T-helper 2 cell (primary cell): ENCODE results near the gene ADARB1.

Source experiments
- DNase-seq, 5 experiments: peaks; one replicate each; pipeline versions ENCODE4 v3.0.0 to v3.0.0-alpha.2; 2012 to 2022

Gene ADARB1

DNA sequence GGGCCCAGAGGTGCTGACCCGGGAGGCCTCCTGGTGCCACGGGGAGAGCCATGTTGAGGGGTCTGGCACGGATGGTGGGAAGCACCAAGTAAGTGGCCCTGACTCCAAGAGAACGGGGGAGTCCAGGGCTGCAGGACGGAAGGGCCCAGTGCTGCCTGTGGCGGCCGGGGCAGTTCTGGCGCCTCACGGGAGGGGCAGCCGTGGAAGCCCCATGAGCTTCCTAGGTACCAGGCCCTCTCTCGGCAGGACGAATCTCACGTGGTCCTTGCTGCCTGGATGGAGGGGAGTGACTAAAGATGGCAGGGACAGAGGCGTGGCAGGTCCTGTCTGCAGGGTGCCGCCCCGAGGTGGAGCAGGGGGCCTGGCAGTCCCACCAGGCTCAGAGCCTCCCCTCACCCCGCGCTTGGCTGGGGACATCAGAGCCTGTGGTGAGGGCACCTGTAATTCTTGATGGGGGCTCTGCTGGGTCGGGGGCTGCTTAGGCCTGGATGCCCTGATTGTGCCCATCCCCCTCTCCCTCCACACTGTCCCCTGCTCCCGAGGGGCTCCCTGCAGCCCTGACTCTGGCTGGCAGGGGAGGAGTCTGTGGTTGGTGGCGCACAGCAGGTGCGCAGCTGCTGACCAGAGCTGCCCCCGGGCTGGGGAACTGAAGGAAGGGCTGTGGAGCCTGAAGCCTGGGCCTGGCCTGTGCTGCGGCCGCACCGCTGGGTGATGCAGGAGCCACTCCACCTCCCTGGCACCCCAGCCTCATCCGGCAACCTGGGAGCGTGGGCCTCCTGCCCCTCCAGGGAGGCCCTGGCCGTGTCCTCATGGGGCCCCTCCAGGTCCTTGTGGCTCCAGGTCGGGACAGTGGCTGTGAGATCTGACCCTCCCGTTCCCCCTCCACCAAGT, 181.9 kb downstream of the ADARB1 start:
- DNase-seq: no peak

DNA sequence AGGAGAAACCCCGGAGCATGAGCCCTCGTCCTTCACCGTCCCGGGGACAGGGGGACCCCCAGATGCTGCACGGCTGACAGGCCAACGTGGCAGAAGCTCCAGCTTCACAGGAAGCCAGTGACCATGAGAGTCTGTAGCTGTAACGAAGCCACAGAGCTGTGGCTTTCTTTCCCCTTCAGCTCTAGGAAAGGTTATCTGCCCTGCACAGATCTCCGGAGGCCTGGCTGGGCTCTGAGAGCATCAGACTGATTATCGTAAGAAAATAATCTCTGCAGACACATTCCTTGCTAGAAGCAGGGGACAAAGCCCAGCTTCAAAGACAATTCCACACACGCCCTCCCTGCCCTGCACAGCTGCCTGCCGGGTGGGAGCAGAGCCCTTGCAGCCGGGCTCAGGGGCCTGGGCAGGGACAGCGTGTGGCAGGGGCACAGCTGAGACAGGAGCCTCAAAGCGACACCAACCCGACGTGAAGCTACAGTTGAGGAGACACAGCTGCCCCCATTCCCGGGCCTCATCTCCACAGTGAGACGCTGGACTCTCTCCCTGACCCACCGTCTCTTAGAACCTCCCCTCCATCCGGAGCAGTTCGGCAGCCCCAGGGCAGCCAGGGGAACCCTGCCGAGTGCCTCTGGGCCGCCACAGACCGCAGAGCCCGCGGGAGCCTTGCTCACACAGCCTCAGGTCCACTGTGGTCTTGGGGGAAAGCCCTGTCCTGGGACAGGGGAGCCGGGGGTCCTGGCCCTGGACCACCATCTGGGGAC, 182.7 kb downstream of the ADARB1 start:
- DNase-seq: peak in 1 of 5 experiments; percentile 47

GRCh38 chr21:45257673-45258341, 183.4 kb downstream of the ADARB1 start:
- no peak for DNase-seq

DNA sequence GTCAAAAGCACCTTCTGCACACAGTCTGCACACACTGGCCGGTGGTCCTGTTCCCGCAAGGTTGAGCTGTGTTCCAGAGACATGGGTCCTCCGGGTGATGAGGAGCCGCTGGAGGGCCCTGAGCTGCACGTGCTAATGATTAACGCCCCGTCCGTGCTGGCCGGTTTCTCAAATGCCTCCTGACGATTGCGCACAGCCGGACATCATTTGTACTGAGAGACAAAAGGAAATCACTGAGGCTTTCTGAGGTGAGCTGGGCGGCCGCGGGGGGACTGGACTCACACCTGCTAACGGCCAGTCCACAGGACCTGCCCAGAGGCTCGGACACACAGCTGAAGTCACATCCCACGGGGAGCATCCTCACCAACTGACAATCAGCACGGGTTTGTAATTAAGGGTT, 184.1 kb downstream of the ADARB1 start:
- no peak for DNase-seq

GRCh38 chr21:45259206-45259840, 184.9 kb downstream of the ADARB1 start:
- no peak for DNase-seq

- no peak for DNase-seq
Measured at GRCh38 chr21:45260191-45260825, 185.9 kb downstream of the ADARB1 start.

DNA sequence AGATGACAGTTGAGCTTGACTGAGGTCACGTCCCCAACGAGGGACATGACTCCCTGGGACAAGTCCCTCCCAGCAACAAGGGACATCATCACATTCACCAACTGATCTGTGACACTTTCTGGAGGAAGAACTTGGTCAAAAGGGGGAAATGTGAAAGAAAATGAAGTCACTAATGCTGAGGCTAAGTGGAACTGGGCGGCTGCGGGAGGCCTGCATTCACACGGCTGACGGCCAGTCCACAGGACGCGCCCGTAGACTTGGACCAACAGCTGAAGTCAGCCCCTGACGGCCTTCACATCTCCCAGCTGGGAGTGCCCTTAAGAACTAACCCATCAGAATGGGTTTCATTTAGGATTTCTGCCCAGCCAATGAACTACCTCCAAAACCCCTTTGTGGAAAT, 186.7 kb downstream of the ADARB1 start:
- DNase-seq: no peak

GRCh38 chr21:45262041-45262581, 187.7 kb downstream of the ADARB1 start:
- no peak for DNase-seq

- DNase-seq: no peak
Measured at GRCh38 chr21:45262616-45263015, 188.2 kb downstream of the ADARB1 start.

GRCh38 chr21:45263534-45263933, 189.2 kb downstream of the ADARB1 start:
- DNase-seq: no peak

DNA sequence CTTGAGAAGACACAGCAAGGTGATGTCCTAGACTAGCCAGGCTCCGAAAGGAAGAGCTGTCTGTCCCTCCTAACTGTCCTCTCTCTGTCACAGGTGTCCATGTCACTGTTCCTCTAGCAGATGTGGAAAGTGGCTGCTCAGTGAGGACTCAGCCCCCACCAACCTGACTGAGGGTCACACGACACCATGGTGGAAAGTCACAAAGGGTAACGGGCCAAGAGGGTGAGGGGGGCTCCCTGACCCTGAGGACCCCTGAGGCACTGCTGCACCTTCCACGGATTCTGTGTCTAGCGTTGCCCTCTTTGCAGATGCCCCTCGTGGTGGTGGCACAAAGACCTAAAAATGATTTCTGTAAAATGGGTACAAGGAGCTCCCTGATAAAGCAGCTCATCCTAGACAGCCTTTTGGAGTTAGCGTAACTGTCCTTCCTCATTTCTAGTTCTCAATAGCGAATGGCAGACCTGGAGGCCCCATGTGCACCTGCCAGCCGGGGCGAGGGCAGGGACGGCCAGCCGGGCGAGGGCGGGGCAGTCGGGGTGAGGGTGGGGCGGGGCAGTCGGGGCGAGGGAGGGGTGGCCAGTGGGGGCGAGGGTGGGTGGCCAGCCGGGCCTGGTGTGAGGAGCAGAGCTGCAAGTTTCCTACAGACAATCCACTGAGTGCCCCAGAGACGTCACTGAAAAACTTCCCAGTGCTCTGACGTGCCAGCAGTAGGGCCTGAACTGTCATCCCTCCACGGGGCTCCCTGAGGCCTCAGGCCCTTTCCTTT, 189.9 kb downstream of the ADARB1 start:
- no peak for DNase-seq

GRCh38 chr21:45264912-45265515, 190.6 kb downstream of the ADARB1 start:
- DNase-seq: no peak

DNA sequence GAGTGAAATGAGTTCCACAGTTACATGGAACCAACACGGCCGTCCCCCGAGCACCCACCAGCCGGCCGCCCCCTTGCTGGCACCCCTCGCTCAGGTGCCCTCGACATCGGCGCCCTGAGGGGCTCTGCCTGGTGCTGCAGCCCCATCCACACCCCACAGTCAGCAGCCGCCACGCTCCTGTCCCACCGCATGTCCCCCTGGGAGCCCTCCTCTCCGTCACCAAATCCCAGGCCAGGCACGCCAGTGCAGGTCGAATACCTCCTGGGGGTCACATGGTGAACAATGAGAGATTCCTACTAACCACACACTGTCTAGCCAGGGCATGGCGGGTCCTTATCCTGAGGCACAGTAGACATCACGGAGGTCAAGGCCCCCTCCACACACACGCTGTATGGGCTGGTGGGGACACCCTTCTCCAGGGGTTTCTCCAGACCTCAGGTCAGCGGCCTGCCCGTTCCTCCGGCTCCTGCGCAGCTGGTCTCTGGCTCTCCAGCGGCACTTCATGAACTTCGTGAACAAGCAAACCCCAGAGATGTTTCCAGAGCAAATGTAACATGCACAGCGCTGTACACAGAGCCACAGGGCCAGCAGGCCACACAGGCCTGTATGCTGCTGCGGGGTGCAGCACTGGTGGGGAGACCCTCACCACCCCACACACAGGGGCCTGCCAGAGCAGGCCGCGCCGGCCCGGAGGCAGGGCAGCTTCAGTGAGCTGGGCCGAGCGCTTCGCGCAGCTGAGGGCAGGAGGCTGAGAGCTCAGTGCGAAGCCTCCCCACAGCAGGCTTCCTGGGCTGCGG, 191.5 kb downstream of the ADARB1 start:
- no peak for DNase-seq

- DNase-seq: peak in 2 of 5 experiments; percentile 78 to 90
Measured at GRCh38 chr21:45266518-45267389, 192.4 kb downstream of the ADARB1 start.

- DNase-seq: no peak
Measured at GRCh38 chr21:45267390-45267760, 193.0 kb downstream of the ADARB1 start.

- no peak for DNase-seq
Measured at GRCh38 chr21:45269861-45270260, 195.5 kb downstream of the ADARB1 start.

GRCh38 chr21:45270306-45270821, 196.0 kb downstream of the ADARB1 start:
- no peak for DNase-seq
